ENCODE data around the gene ARMC3.

Gene ARMC3

DNA sequence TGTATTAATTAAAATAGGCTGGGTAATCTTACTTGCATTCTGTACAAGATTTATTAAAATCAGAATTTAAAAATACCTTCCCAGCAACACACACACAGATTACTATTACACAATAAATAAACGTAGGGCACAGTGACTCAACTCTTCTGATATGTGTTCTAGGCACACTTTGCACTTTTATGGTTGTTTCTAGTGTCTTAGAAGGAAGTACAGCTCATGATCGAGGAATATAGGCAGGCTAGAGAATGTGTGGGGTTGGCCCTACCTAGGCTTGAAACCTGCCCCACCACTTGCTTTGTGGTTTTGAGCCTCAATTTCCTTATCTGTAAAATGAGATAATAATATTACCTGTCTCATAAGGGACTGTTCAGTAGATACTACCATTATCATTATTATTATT, 30.5 kb downstream of the ARMC3 start:
- TF ChIP-seq, protein P1, sequence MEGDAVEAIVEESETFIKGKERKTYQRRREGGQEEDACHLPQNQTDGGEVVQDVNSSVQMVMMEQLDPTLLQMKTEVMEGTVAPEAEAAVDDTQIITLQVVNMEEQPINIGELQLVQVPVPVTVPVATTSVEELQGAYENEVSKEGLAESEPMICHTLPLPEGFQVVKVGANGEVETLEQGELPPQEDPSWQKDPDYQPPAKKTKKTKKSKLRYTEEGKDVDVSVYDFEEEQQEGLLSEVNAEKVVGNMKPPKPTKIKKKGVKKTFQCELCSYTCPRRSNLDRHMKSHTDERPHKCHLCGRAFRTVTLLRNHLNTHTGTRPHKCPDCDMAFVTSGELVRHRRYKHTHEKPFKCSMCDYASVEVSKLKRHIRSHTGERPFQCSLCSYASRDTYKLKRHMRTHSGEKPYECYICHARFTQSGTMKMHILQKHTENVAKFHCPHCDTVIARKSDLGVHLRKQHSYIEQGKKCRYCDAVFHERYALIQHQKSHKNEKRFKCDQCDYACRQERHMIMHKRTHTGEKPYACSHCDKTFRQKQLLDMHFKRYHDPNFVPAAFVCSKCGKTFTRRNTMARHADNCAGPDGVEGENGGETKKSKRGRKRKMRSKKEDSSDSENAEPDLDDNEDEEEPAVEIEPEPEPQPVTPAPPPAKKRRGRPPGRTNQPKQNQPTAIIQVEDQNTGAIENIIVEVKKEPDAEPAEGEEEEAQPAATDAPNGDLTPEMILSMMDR (conservative IDR thresholded peaks at IDR 0.05; ENCODE audit: low read depth, low read length), result no peak
- DNase-seq (ENCODE audit: low read depth), result peak; percentile 66
- no peak overlapping the region for H3K4me3 ChIP-seq (ENCODE audit: low read depth, low read length)

DNA sequence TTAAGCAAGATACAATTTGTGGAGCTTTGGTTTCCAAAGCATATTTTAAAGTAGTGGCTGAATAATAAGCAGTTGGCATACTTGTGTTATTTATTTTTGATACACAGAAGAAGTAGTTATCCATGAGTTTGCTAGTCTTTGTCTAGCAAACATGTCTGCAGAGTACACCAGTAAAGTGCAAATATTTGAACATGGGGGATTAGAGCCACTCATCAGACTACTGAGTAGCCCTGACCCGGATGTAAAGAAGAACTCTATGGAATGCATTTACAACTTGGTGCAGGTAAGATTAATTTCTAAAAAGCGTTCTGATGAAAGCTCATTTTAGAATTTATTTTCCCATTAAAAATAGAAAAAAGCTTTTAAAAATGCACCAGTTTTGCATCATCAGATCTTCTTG, 31.4 kb downstream of the ARMC3 start:
- DNase-seq (ENCODE audit: low read depth), result no peak
- TF ChIP-seq, protein P1 (conservative IDR thresholded peaks at IDR 0.05; ENCODE audit: low read depth, low read length), result no peak
- no peak overlapping the region for H3K4me3 ChIP-seq (ENCODE audit: low read depth, low read length)

DNA sequence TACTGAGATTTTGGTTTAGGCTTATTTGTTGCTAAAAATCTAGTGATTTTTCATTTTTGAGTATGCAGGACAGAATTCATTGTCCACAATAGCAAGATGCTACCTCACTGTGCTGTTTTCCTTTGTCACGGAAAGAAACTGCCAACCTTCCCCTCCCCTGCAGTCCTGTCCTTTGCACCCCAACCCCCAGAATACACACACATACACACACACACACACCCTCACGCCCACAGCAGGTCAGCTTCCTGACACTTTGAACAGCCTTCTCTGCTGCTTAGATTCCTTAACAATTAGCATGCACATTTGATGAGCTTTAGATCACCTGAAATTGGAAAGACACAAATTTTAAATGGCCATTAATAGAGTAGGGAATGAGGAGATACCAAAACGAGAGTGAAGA, 32.1 kb downstream of the ARMC3 start:
- TF ChIP-seq, protein P1 (conservative IDR thresholded peaks at IDR 0.05; ENCODE audit: low read depth, low read length), result no peak
- no peak for DNase-seq (ENCODE audit: low read depth)
- no peak overlapping the region for H3K4me3 ChIP-seq (ENCODE audit: low read depth, low read length)

DNA sequence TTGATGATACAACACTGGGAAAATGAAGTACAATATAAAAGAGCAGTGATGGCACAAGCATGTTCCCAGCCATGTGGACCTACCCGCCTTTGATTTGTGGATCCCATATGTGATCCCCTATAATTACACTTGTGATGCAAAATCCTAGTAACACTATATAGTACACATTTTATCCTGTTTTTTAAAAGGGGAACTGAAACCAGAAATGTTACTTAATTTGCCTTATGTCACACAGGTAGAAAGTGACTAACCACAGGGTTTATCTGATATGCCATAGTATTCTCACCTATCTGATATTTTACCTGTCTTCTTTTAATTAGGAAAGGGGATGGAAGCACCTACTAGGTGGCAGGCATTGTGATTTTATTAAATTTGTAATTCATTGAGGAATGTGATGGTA, 35.0 kb downstream of the ARMC3 start:
- H3K4me3 ChIP-seq (ENCODE audit: low read depth, low read length), result no peak overlapping the region
- TF ChIP-seq, protein P1 (conservative IDR thresholded peaks at IDR 0.05; ENCODE audit: low read depth, low read length), result no peak
- no peak for DNase-seq (ENCODE audit: low read depth)

DNA sequence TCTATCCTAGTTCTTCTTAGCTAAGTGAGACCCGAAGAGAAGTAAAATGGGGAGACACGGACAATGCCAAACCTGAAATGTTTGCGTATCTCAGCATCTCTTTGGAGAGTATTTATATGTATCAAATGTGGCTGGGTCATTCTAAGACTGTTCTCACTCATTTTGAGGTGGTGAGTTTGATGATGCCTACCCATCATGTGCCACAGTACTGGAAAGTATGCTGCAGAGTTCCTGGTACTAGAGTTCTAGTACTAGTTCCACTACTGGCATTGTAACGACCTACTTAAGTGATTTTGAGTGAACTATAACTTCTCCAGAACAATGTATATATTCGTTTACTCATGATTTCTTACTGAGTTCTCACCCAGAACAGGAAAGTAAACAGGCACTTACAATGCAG, 41.9 kb downstream of the ARMC3 start:
- H3K4me3 ChIP-seq (ENCODE audit: low read depth, low read length), result no peak overlapping the region
- TF ChIP-seq, protein P1 (conservative IDR thresholded peaks at IDR 0.05; ENCODE audit: low read depth, low read length), result no peak
- DNase-seq (ENCODE audit: low read depth), result no peak

DNA sequence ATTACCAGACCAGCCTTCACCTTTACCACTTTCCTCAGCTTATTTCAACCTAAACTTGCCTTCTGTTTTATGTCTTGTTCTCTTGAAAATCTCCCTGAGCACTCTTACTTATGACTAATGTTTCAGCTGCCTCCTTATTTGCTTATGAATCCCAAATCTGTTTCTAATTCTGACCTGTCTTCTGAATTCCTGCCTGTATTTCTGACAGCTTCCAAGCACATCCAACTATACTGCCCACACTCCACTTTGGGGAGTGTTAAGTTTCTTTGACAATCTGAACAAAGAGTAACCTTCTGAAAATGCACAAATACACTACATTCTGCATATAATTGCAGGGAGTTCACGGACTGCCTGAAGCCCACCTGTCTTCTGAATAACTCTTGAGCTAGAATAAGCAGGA, 48.7 kb downstream of the ARMC3 start:
- no peak for DNase-seq (ENCODE audit: low read depth)
- TF ChIP-seq, protein P1 (conservative IDR thresholded peaks at IDR 0.05; ENCODE audit: low read depth, low read length), result no peak
- no peak overlapping the region for H3K4me3 ChIP-seq (ENCODE audit: low read depth, low read length)

DNA sequence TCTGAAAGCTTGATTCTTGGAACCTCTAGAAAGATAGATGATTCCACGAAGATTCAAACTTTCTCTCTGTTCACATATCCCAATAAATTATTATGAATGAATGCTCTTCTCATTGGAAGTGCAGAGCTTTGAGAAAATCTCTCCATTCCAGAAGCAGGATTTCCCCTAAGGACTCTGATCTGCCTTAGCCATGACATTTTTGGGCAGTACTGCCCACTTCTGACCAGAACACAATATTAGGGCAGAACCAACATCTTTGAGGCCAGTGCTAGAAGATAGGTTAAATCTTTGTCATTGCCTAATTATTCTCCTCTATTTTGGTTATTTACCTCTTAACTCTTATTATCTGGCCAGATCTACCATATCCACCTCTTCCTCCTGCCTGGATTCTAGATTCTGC, 49.9 kb downstream of the ARMC3 start:
- no peak for DNase-seq (ENCODE audit: low read depth)
- no peak overlapping the region for H3K4me3 ChIP-seq (ENCODE audit: low read depth, low read length)
- TF ChIP-seq, protein P1 (conservative IDR thresholded peaks at IDR 0.05; ENCODE audit: low read depth, low read length), result peak; percentile 6

All from choroid plexus epithelial cell (primary cell).